ENCODE measurements around the gene EXOSC3. TPM values are rescaled to one million over a fixed set of nuclear protein-coding genes. Genes with fewer than 3 reads are reported as not detected.

The EXOSC3 gene
- total and polyA plus RNA-seq, 2 of the 13 experiments (the other 11 are each of a cell fraction or from before 2014, with no cell fraction given) = 17.5 to 68.7 TPM

GRCh38 chr9:37784616-37785483, at the start of gene EXOSC3 (continued):
- TF ChIP-seq PBX2 (CRISPR knock-in tag; IDR thresholded peaks at IDR 0.05) = no peak
- TF ChIP-seq BCL6 (CRISPR knock-in tag; IDR thresholded peaks at IDR 0.05) = no peak
- peak; percentile 92 for TF ChIP-seq ZSCAN31 (CRISPR knock-in tag; IDR thresholded peaks at IDR 0.05; ENCODE audit: low read depth)
- TF ChIP-seq ZBTB46 (CRISPR knock-in tag; IDR thresholded peaks at IDR 0.05; ENCODE audit: borderline replicate concordance) = no peak
- no peak; the same call in 1 of the 2 replicates for TF ChIP-seq LCORL (IDR thresholded peaks at IDR 0.05)
- TF ChIP-seq LCORL (CRISPR knock-in tag; IDR thresholded peaks at IDR 0.05) = peak; percentile 77
- TF ChIP-seq ZNF563 (CRISPR knock-in tag; IDR thresholded peaks at IDR 0.05) = peak; percentile 81
- 0 out of 2 replicates have a peak, but pooled peaks have one; percentile 53 for TF ChIP-seq ZSCAN5A (CRISPR knock-in tag; IDR thresholded peaks at IDR 0.05; ENCODE audit: borderline replicate concordance)
- no peak for TF ChIP-seq HOXA7 (CRISPR knock-in tag; IDR thresholded peaks at IDR 0.05)
- TF ChIP-seq GLMP (CRISPR knock-in tag; IDR thresholded peaks at IDR 0.05; ENCODE audit: borderline replicate concordance) = no peak
- TF ChIP-seq DDIT3 (CRISPR knock-in tag; IDR thresholded peaks at IDR 0.05) = no peak
- TF ChIP-seq ARID2 (CRISPR knock-in tag; IDR thresholded peaks at IDR 0.05; ENCODE audit: borderline replicate concordance) = peak; percentile 68; the same call in 1 of the 2 replicates
- no peak for TF ChIP-seq ZNF512 (CRISPR knock-in tag; IDR thresholded peaks at IDR 0.05)
- TF ChIP-seq GABPA (IDR thresholded peaks at IDR 0.05; ENCODE audit: low read depth, low read length) = peak; percentile 98
- TF ChIP-seq GABPA (CRISPR knock-in tag; IDR thresholded peaks at IDR 0.05; ENCODE audit: low read depth) = peak; percentile 100
- no peak for TF ChIP-seq HNRNPH1 (optimal IDR thresholded peaks at IDR 0.05; ENCODE audit: low read depth, low read length)
- TF ChIP-seq IKZF1 (IDR thresholded peaks at IDR 0.05) = no peak
- no peak for TF ChIP-seq ZNF354B (CRISPR knock-in tag; IDR thresholded peaks at IDR 0.05)
- TF ChIP-seq SATB2 (CRISPR knock-in tag; IDR thresholded peaks at IDR 0.05) = no peak
- peak; percentile 78 for TF ChIP-seq ZGPAT (CRISPR knock-in tag; IDR thresholded peaks at IDR 0.05)
